Body of pancreas (tissue), 4 donors: ENCODE measurements around the gene SSR1. TPM values are rescaled to one million over a fixed set of nuclear protein-coding genes. Genes with fewer than 3 reads are reported as not detected.
"Not testable (repeated sequence)": the region's sequence is repeated elsewhere in the genome, so short reads cannot be mapped to it uniquely, and the experiment has no call there.

Source experiments
- ATAC-seq: fragments of 150-250 bp; one replicate; pipeline ENCODE4 v1.9.1; 2016
- DNase-seq, 4 donors: peaks; one replicate each; pipeline ENCODE4 v3.0.0-alpha.2; 2019
- H3K27ac ChIP-seq, 4 donors: fragments of 200-600 bp; sonication (generic); 1 replicate in 3 of 4; 2 replicates in 1 of 4; pipeline versions ENCODE4 v1.5.1 to v1.6.1; 2016 to 2019; ENCODE audit warnings: mild to moderate bottlenecking in 1 of 4, mixed read lengths in 1 of 4, moderate library complexity in 1 of 4
- H3K27me3 ChIP-seq, 2 donors: fragments of 200-600 bp; sonication (generic); one replicate each; pipeline ENCODE4 v1.6.0; 2016; ENCODE audit warnings: mild to moderate bottlenecking in 1 of 2
- H3K36me3 ChIP-seq, 2 donors: fragments of 200-600 bp; sonication (generic); replicated peaks in 1 of 2; 2 replicates each; pipeline ENCODE4 v1.5.1; 2016; ENCODE audit warnings: low read depth in 2 of 2; ENCODE audit not compliant: insufficient read depth in 1 of 2
- H3K4me1 ChIP-seq: fragments of 200-600 bp; sonication (generic); one replicate; pipeline ENCODE4 v1.6.0; 2016
- H3K4me3 ChIP-seq, 2 donors: fragments of 200-600 bp; sonication (generic); 1 replicate in 1 of 2; 2 replicates in 1 of 2; pipeline ENCODE4 v1.5.1; 2016 to 2019
- H3K9me3 ChIP-seq, 3 donors: fragments of 200-600 bp; sonication (generic); 1 replicate in 2 of 3; 2 replicates in 1 of 3; pipeline ENCODE4 v1.5.1; 2016
- POLR2A ChIP-seq, 3 donors: fragments of 450-650 bp; IDR thresholded peaks; one replicate each; pipeline ENCODE4 v1.6.1; 2016; ENCODE audit warnings: antibody characterized with exemption in 3 of 3, mild to moderate bottlenecking in 2 of 3
- WGBS, 2 donors: methylation state at CpG; one replicate each; pipeline ENCODE4 v1.1.5; 2017; 5-methylcytosine and 5-hydroxymethylcytosine counted together
- intact Hi-C: fragments of 100-400 bp; cut with DNase I; formaldehyde crosslinking; loops from one replicate; pipeline ENCODE4 v1.15.1; 2023
- total RNA-seq, 2 donors: library from RNA; depleted of rRNA; stranded (reverse); fragments of >200 nt; gene quantifications; one replicate each; pipeline ENCODE4 v1.1.0, GENCODE V29; 2016
- TF ChIP-seq, protein P1 (sequence below), 7 experiments: fragments of 450-650 bp in 4 of 7; fragments of 200-600 bp in 3 of 7; sonication (generic) in 3 of 7; IDR thresholded peaks; one replicate each; pipeline ENCODE4 v1.5.1; 2016 to 2019; ENCODE audit warnings: antibody characterized with exemption in 7 of 7

The SSR1 gene
- total RNA-seq, 2 donors from 2014 or later: 50.1 TPM

DNA sequence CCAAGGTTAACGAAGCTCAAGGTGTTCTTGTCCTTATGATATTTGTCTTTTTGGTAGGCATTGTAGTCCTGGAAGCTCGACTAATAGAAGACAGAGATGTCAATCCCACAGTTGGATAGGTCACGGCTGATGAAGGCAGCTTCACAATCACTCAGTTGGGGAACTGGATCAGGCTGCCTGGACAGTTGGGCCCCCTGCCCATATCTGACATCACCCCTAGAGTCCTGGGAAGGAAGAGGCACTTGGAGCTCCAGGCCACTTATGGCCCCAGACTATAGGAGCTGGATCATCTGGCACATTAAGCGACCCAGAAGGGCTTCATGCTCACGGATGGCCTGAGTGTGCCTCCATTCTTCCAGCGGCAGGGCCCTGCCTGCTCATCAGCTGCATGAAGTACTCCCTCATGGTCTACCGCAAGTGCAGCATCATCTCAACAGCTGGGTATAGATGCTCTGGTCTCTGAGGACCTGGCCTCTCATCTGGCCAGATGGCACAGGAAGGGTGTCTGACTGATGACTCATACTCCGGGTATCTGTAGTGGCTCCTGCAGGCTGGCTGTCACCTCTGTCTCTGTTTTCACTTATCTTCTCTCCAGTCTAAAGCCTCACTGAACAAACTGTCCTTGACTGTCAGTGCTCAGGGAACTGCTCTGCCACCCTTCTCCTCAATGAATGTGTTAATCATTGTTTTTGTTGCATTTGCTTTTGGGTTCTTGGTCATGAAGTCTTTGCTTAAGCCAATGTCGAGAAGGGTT, 29.2 kb upstream of the SSR1 start:
- ATAC-seq: no peak
- WGBS, 2 donors: 72 to 73% methylated on average over 8 to 9 of the region's 9 CpGs
- no peak overlapping the region for H3K4me3 ChIP-seq
- no peak overlapping the region for H3K27ac ChIP-seq
- no peaks in the 10 kb centered on the region for H3K4me1 ChIP-seq
- TF ChIP-seq, protein P1, sequence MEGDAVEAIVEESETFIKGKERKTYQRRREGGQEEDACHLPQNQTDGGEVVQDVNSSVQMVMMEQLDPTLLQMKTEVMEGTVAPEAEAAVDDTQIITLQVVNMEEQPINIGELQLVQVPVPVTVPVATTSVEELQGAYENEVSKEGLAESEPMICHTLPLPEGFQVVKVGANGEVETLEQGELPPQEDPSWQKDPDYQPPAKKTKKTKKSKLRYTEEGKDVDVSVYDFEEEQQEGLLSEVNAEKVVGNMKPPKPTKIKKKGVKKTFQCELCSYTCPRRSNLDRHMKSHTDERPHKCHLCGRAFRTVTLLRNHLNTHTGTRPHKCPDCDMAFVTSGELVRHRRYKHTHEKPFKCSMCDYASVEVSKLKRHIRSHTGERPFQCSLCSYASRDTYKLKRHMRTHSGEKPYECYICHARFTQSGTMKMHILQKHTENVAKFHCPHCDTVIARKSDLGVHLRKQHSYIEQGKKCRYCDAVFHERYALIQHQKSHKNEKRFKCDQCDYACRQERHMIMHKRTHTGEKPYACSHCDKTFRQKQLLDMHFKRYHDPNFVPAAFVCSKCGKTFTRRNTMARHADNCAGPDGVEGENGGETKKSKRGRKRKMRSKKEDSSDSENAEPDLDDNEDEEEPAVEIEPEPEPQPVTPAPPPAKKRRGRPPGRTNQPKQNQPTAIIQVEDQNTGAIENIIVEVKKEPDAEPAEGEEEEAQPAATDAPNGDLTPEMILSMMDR (IDR thresholded peaks at IDR 0.05): no peak
- no peak for TF ChIP-seq POLR2A (IDR thresholded peaks at IDR 0.05)
- H3K9me3 ChIP-seq: no peaks in the 10 kb centered on the region
- no peaks in the 10 kb centered on the region for H3K27me3 ChIP-seq
- H3K36me3 ChIP-seq: no peaks in the 10 kb centered on the region
- intact Hi-C loops: no loop called here
- no peak for DNase-seq

DNA sequence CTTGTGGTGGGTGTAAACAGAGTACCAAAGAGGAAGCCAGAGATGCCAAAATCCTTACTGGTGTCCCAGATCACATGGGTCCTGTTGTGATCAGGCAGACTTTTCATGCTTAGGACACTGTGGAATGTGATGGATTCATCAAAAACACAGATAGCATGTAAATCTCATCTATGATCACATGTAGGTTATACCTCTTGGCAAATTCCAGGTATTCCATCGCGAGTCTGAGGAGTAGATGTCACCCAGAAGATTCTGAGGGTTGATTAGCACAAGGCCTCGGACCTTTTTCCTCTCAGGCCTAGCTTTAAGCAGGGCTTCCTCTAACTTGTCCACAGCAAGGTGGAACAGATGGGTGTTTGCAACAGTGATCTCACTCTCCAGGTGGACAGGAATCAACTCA, 28.3 kb upstream of the SSR1 start:
- Histone ChIP-seq H3K4me1 (no peaks in the 10 kb centered on the region), H3K27ac (no peak overlapping the region), H3K4me3 (no peak overlapping the region), H3K9me3 (no peaks in the 10 kb centered on the region), H3K27me3 (no peaks in the 10 kb centered on the region), H3K36me3 (no peaks in the 10 kb centered on the region)
- 85 to 90% methylated on average over 3 of the region's 3 CpGs for WGBS, 2 donors
- intact Hi-C loops: no loop called here
- ATAC-seq: no peak
- TF ChIP-seq, protein P1 (IDR thresholded peaks at IDR 0.05): no peak
- TF ChIP-seq POLR2A (IDR thresholded peaks at IDR 0.05): no peak
- DNase-seq: no peak

DNA sequence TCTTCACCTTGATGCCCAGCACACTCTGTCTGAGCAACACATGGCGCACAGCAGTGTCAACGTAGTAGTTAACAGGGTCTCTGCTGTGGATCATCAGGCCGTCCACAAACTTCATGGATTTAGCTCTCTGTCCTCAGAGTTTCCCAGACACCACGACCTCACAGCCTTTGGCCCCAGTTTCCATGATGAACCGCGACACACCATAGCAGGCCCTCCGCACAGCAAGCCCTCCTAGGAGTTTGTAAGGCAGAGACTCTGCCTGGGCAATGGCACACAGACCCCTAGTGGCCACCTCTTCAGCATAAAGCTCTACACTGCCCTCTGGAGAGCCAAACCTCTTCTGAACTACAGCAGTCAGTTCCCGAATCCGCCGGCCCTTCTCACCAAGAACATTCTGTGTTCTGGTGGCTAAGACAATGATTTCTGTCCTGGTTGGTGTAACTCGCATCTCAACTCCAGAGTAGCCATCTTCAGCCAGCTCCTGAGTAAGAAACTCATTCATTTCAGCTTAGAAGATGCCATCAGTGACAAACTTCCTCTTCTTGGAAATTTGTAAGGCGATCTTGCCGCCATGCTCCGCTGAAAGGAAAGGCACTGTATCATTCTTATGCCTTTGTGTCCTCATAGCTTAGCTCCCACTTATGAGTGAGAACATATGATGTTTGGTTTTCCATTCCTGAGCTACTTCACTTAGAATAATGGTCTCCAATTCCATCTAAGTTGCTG, 26.2 kb upstream of the SSR1 start:
- H3K27ac ChIP-seq, H3K4me1 ChIP-seq, H3K36me3 ChIP-seq, ATAC-seq, intact Hi-C loops, H3K9me3 ChIP-seq, H3K4me3 ChIP-seq, H3K27me3 ChIP-seq: not testable (repeated sequence)
- WGBS, 2 donors: 66 to 71% methylated on average over 14 of the region's 14 CpGs
- peak in 3 of 4 donors; percentile 17 to 53 (median 49) for DNase-seq
- TF ChIP-seq, protein P1 (IDR thresholded peaks at IDR 0.05): peak in 5 of 7 experiments; percentile 7 to 64 (median 39)

DNA sequence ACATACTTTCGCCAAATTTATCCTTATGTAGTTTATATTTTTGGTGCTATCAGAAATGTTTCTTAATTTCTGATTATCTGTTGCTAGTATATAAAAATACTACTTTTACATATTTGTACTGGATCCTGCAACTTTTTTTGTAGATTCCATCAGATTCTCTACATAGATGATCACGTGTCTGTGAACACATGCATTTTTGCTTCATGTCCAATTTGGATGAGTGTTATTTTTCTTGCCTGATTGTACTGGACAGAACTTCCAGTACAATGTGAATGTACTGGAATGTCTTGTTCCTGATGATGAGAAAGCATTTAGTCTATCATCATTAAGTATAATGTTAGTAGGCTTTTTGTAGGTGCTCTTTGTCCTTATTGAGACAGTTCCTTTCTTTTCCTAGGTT, 25.0 kb upstream of the SSR1 start:
- Histone ChIP-seq H3K4me3 (no peak overlapping the region), H3K36me3 (no peaks in the 10 kb centered on the region), H3K27ac (no peak overlapping the region), H3K27me3 (no peaks in the 10 kb centered on the region), H3K9me3 (no peaks in the 10 kb centered on the region), H3K4me1 (no peaks in the 10 kb centered on the region)
- ATAC-seq: no peak
- no peak for DNase-seq
- intact Hi-C loops: no loop called here
- WGBS, 2 donors: 89 to 90% methylated on average over 2 of the region's 2 CpGs
- TF ChIP-seq, protein P1 (IDR thresholded peaks at IDR 0.05): no peak
- TF ChIP-seq POLR2A (IDR thresholded peaks at IDR 0.05): no peak
